ENCODE measurements around the gene CYTH3. TPM values are rescaled to one million over a fixed set of nuclear protein-coding genes. Genes with fewer than 3 reads are reported as not detected.

Gene CYTH3
- total and polyA plus RNA-seq, 2 of the 13 experiments (the other 11 are each of a cell fraction or from before 2014, with no cell fraction given), result 3.1 to 3.8 TPM

DNA sequence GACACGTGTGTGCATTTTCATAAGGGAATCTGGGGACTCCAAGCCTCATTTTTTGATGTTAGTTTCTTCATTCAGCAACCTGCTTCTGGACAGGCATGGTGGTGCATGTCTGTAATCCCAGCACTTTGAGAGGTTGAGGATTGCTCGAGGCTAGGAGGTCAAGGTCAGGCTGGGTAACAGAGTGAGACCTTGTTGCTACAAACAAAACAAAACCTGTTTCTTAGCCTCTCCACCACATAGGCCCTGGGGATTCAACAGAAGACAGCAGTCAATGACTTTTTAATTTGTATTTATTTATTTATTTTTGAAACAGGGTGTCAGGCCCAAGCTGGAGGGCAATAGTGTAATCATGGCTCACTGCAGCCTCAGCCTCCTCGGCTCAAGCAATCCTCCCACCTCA is 6.9 kb upstream of the CYTH3 start:
- CTCF ChIA-PET (ENCODE audit: low intra/inter-chr PET ratio, low total read pairs), result no interaction called here
- no peaks in the 10 kb centered on the region for H4K20me1 ChIP-seq (ENCODE audit: insufficient read depth, low read length)
- no peak overlapping the region for H3K4me3 ChIP-seq (replicated peaks in 1 of 3; ENCODE audit: insufficient read depth in 1 of 3, low read depth in 2 of 3, low read length in 3 of 3)
- no peaks in the 10 kb centered on the region for H3K9me3 ChIP-seq (ENCODE audit: low read length)
- ATAC-seq (peak; percentile 53), DNase-seq (ENCODE audit: low spot score) (peak; percentile 37), FAIRE-seq (no peak)
- intact Hi-C loops (cut with micrococcal nuclease; ENCODE audit: unreplicated experiment) (no loop called here), in situ Hi-C loops (cut with HindIII; ENCODE audit: extremely low pct_ligation_motif_present, low pct_unique_long_range_greater_than_20kb) (no loop called here)
- 3% methylated on average over 3 of the region's 3 CpGs for WGBS (ENCODE audit: low lambda C conversion rate)
- no peak overlapping the region for H2AFZ ChIP-seq (ENCODE audit: low read length)
- H3K4me1 ChIP-seq (ENCODE audit: insufficient read depth, low read length), result peaks cover 31% of the 10 kb centered on the region
- no peaks in the 10 kb centered on the region for H3K79me2 ChIP-seq (ENCODE audit: insufficient read depth, low read length)
- peaks cover 0 to 3% of the 10 kb centered on the region in 2 experiments; a peak in 2 of 5 replicates for H3K27me3 ChIP-seq (ENCODE audit: control insufficient read depth in 1 of 2, insufficient read depth in 2 of 2, low read length in 2 of 2)
- no peak overlapping the region for H3K27ac ChIP-seq (ENCODE audit: extremely low read length, insufficient read depth, low read length)
- no peak overlapping the region for H3K9ac ChIP-seq (ENCODE audit: insufficient read depth, low read depth, low read length)
- no peaks in the 10 kb centered on the region for H3K36me3 ChIP-seq (replicated peaks in 1 of 2; ENCODE audit: control insufficient read depth in 1 of 2, insufficient read depth in 2 of 2, low read length in 2 of 2)
- BruUV-seq (replicated peaks), result no TSS peak
- 0 out of 2 replicates have a peak overlapping the region, but pooled peaks have one; percentile 20 for H3K4me2 ChIP-seq (ENCODE audit: low read depth, low read length)
- POLR2A ChIA-PET, result interaction anchor here (1.2 kb wide), 1 partner anchor 39 kb away, joined by 3 read pairs; no protein-coding TSS in a partner anchor
- TF ChIP-seq ZNF549 (CRISPR knock-in tag; IDR thresholded peaks at IDR 0.05) (no peak), PAX8 (CRISPR knock-in tag; IDR thresholded peaks at IDR 0.05; ENCODE audit: borderline replicate concordance) (no peak), RXRB (CRISPR knock-in tag; IDR thresholded peaks at IDR 0.05; ENCODE audit: borderline replicate concordance) (0 out of 2 replicates have a peak, but pooled peaks have one; percentile 24), ATF5 (CRISPR knock-in tag; IDR thresholded peaks at IDR 0.05; ENCODE audit: low read depth) (no peak), ZNF770 (CRISPR knock-in tag; IDR thresholded peaks at IDR 0.05) (peak; percentile 86), NR2F1 (CRISPR knock-in tag; IDR thresholded peaks at IDR 0.05) (peak in 1 of 2 experiments; percentile 68; a peak in 3 of 4 replicates), RARA (CRISPR knock-in tag; IDR thresholded peaks at IDR 0.05) (peak; percentile 68; the same call in 1 of the 2 replicates), NR2F6 (IDR thresholded peaks at IDR 0.05) (peak; percentile 63), NR2F6 (CRISPR knock-in tag; IDR thresholded peaks at IDR 0.05) (peak; percentile 77)
